ENCODE measurements around the gene CHRM1. TPM values are rescaled to one million over a fixed set of nuclear protein-coding genes. Genes with fewer than 3 reads are reported as not detected.
"Not testable (repeated sequence)": the region's sequence is repeated elsewhere in the genome, so short reads cannot be mapped to it uniquely, and the experiment has no call there.

CHRM1 gene
- total RNA-seq, 2 donors from 2014 or later: 1.2 to 1.8 TPM

GRCh38 chr11:62958547-62959421 lies 37.6 kb upstream of the CHRM1 start:
- Histone ChIP-seq H3K4me1 (no peaks in the 10 kb centered on the region), H3K9me3 (no peaks in the 10 kb centered on the region), H3K9ac (ENCODE audit: low read depth in 2 of 2, low read length in 2 of 2) (peak overlapping the region in 1 of 2 donors; percentile 34), H3K27me3 (no peaks in the 10 kb centered on the region), H3K4me3 (no peak overlapping the region), H3K36me3 (no peaks in the 10 kb centered on the region), H3K27ac (no peak overlapping the region)
- DNase-seq: peak; percentile 43
- TF ChIP-seq, protein P1, sequence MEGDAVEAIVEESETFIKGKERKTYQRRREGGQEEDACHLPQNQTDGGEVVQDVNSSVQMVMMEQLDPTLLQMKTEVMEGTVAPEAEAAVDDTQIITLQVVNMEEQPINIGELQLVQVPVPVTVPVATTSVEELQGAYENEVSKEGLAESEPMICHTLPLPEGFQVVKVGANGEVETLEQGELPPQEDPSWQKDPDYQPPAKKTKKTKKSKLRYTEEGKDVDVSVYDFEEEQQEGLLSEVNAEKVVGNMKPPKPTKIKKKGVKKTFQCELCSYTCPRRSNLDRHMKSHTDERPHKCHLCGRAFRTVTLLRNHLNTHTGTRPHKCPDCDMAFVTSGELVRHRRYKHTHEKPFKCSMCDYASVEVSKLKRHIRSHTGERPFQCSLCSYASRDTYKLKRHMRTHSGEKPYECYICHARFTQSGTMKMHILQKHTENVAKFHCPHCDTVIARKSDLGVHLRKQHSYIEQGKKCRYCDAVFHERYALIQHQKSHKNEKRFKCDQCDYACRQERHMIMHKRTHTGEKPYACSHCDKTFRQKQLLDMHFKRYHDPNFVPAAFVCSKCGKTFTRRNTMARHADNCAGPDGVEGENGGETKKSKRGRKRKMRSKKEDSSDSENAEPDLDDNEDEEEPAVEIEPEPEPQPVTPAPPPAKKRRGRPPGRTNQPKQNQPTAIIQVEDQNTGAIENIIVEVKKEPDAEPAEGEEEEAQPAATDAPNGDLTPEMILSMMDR (IDR thresholded peaks at IDR 0.05): no peak
- intact Hi-C loops (cut with DNase I): no loop called here

DNA sequence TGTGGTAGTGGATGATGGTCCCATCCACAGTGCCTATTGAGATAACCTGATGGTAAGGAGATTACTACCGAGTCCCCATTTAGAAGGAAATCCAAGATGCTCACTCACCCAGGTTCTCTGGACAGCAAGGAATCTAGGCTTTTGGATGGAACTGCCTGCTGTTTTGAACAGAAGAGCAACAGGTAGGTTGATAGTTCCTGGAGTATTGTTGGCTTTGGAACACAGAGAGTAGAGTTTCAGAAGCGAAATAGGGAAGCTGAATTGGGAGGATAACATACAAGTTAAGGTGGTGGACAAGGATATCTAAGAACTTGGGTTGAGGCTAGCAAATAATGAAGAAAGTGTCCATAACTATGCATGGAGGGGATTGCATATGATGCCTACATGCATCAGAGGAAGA lies 36.0 kb upstream of the CHRM1 start:
- Histone ChIP-seq H3K27me3 (no peaks in the 10 kb centered on the region), H3K9me3 (no peaks in the 10 kb centered on the region), H3K36me3 (no peaks in the 10 kb centered on the region), H3K9ac (ENCODE audit: low read depth in 2 of 2, low read length in 2 of 2) (no peak overlapping the region), H3K4me3 (no peak overlapping the region), H3K27ac (no peak overlapping the region), H3K4me1 (no peaks in the 10 kb centered on the region)
- intact Hi-C loops (cut with DNase I): no loop called here
- DNase-seq: no peak
- TF ChIP-seq, protein P1 (IDR thresholded peaks at IDR 0.05): no peak

DNA sequence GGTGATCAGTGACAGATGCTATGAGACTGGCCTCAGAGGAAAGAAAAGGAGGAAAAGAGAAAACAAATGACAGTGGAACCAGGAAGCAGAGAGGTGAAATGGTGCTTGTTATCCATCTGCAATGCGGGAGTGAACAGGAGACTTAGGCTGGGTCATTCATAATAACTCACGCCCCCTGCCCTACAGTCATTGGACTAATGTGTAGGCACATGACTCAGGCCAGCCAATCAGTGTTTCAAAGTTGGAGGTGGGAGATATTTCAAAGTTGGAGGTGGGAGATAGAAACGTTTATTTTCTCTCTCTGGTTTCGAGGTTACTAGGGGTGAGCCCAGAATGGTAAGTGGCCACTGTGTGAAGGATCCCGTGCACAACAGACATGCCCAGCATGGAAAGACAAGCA lies 33.3 kb upstream of the CHRM1 start:
- Histone ChIP-seq H3K36me3 (no peaks in the 10 kb centered on the region), H3K27ac (no peak overlapping the region), H3K9me3 (no peaks in the 10 kb centered on the region), H3K4me3 (no peak overlapping the region), H3K27me3 (no peaks in the 10 kb centered on the region), H3K9ac (ENCODE audit: low read depth in 2 of 2, low read length in 2 of 2) (no peak overlapping the region), H3K4me1 (no peaks in the 10 kb centered on the region)
- no peak for DNase-seq
- intact Hi-C loops (cut with DNase I): no loop called here
- TF ChIP-seq, protein P1 (IDR thresholded peaks at IDR 0.05): no peak

DNA sequence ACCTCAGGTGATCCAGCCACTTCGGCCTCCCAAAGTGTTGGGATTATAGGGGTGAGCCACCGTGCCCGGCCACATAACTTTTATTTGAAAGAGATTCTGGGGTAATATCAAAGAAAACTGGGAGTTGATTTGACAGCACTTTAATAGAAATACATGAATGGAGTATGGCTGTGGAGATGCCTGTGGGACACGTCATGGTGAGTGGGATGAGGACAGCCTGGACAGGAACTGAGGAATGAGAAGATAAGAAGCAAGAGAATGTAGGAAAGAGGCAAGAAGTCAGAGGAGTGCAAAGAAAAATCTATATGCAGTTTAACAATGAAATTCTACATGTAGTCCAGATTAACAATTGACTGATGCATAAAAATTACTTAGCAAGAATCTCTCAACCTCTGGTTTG lies 32.6 kb upstream of the CHRM1 start:
- Histone ChIP-seq H3K4me3 (no peak overlapping the region), H3K27ac (no peak overlapping the region), H3K9me3 (no peaks in the 10 kb centered on the region), H3K36me3 (no peaks in the 10 kb centered on the region), H3K4me1 (no peaks in the 10 kb centered on the region), H3K27me3 (no peaks in the 10 kb centered on the region), H3K9ac (ENCODE audit: low read depth in 2 of 2, low read length in 2 of 2) (no peak overlapping the region)
- intact Hi-C loops (cut with DNase I): no loop called here
- DNase-seq: no peak
- TF ChIP-seq, protein P1 (IDR thresholded peaks at IDR 0.05): no peak

- intact Hi-C loops (cut with DNase I): no loop called here
- no peaks in the 10 kb centered on the region for H3K4me1 ChIP-seq
- H3K27me3 ChIP-seq: no peaks in the 10 kb centered on the region
- TF ChIP-seq, protein P1 (IDR thresholded peaks at IDR 0.05): no peak
- H3K27ac ChIP-seq: no peak overlapping the region
- no peak overlapping the region for H3K4me3 ChIP-seq
- no peak for DNase-seq
- H3K9ac ChIP-seq (ENCODE audit: low read depth in 2 of 2, low read length in 2 of 2): no peak overlapping the region
- H3K36me3 ChIP-seq: no peaks in the 10 kb centered on the region
- no peaks in the 10 kb centered on the region for H3K9me3 ChIP-seq
These were observed 27.7 kb upstream of the CHRM1 start for GRCh38 chr11:62948765-62949320.

DNA sequence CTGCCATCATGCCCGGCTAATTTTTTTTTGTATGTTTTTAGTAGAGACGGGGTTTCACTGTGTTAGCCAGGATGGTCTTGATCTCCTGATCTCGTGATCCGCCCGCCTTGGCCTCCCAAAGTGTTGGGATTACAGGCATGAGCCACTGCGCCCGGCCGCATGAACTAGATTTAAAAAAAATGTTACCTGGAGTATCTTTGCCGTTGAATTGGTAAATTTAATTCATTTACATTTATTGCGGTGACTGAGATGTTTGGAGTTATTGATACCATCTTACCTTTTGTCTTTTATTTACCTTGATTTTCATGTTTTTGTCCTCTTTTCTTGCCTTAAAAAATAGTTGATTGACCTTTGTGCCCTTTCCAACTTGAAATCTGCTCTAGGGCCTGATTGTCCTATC lies 24.4 kb upstream of the CHRM1 start:
- H3K36me3 ChIP-seq; H3K4me1 ChIP-seq; H3K27ac ChIP-seq; H3K4me3 ChIP-seq; H3K27me3 ChIP-seq; DNase-seq; H3K9ac ChIP-seq (ENCODE audit: low read depth in 2 of 2, low read length in 2 of 2); H3K9me3 ChIP-seq; intact Hi-C loops (cut with DNase I): not testable (repeated sequence)

- H3K27me3 ChIP-seq; H3K4me1 ChIP-seq; H3K36me3 ChIP-seq; DNase-seq; H3K9ac ChIP-seq (ENCODE audit: low read depth in 2 of 2, low read length in 2 of 2); H3K27ac ChIP-seq; H3K9me3 ChIP-seq; intact Hi-C loops (cut with DNase I); H3K4me3 ChIP-seq: not testable (repeated sequence)
These were observed 16.4 kb upstream of the CHRM1 start for GRCh38 chr11:62937528-62937927.

Measured in colonic mucosa (tissue), 4 donors.